ENCODE results near the gene GRIN3A. TPM values are rescaled to one million over a fixed set of nuclear protein-coding genes. Genes with fewer than 3 reads are reported as not detected.
A peak's percentile ranks its signal among the peaks of the same experiment; 100 is the strongest.

GRIN3A gene
- total RNA-seq, 1 donor from 2014 or later, result not detected

GRCh38 chr9:101711330-101711941 lies 27.0 kb downstream of the GRIN3A start:
- TF ChIP-seq EZH2phosphoT487 (IDR thresholded peaks at IDR 0.05) (no peak), CTCF (IDR thresholded peaks at IDR 0.05) (peak; percentile 85)
- H3K4me1 ChIP-seq, result no peaks in the 10 kb centered on the region
- Mint-ChIP-seq H3K36me3 (no peaks in the 10 kb centered on the region), H3K4me3 (no peak overlapping the region), H3K9me3 (no peaks in the 10 kb centered on the region), H3K27me3 (ENCODE audit: insufficient read depth, low read depth) (no peaks in the 10 kb centered on the region), H3K4me1 (peaks cover 13% of the 10 kb centered on the region), H3K27ac (no peak overlapping the region)
- no peak overlapping the region for H3K4me3 ChIP-seq
- no peaks in the 10 kb centered on the region for H3K9me3 ChIP-seq (ENCODE audit: low read depth)
- no peaks in the 10 kb centered on the region for H4K20me1 ChIP-seq (ENCODE audit: low read depth)
- peaks cover 35% of the 10 kb centered on the region for H3K27me3 ChIP-seq
- H3F3A ChIP-seq (ENCODE audit: low read depth), result no peaks in the 10 kb centered on the region
- peak; percentile 47 for DNase-seq (ENCODE audit: low spot score)
- H3K36me3 ChIP-seq, result no peaks in the 10 kb centered on the region
- H3K4me2 ChIP-seq, result no peak overlapping the region
- H3K79me2 ChIP-seq (ENCODE audit: low read depth), result no peaks in the 10 kb centered on the region
- H3K27ac ChIP-seq, result no peak overlapping the region
- H3K9ac ChIP-seq, result no peak overlapping the region
- no peak overlapping the region for H2AFZ ChIP-seq (replicated peaks)

- Mint-ChIP-seq H3K4me1 (peaks cover 13% of the 10 kb centered on the region), H3K4me3 (no peak overlapping the region), H3K27ac (no peak overlapping the region), H3K9me3 (no peaks in the 10 kb centered on the region), H3K36me3 (no peaks in the 10 kb centered on the region), H3K27me3 (ENCODE audit: insufficient read depth, low read depth) (no peaks in the 10 kb centered on the region)
- Histone ChIP-seq H3K9me3 (ENCODE audit: low read depth) (no peaks in the 10 kb centered on the region), H3K27me3 (peaks cover 49% of the 10 kb centered on the region), H3K79me2 (ENCODE audit: low read depth) (no peaks in the 10 kb centered on the region), H3K4me2 (no peak overlapping the region), H3K27ac (no peak overlapping the region), H2AFZ (replicated peaks) (no peak overlapping the region), H3F3A (ENCODE audit: low read depth) (no peaks in the 10 kb centered on the region), H4K20me1 (ENCODE audit: low read depth) (no peaks in the 10 kb centered on the region), H3K4me1 (no peaks in the 10 kb centered on the region), H3K36me3 (no peaks in the 10 kb centered on the region), H3K9ac (no peak overlapping the region), H3K4me3 (no peak overlapping the region)
- TF ChIP-seq EZH2 (IDR thresholded peaks at IDR 0.05) (no peak), EZH2phosphoT487 (IDR thresholded peaks at IDR 0.05) (no peak), CTCF (IDR thresholded peaks at IDR 0.05) (no peak)
- DNase-seq (ENCODE audit: low spot score), result no peak
Observed at GRCh38 chr9:101708855-101709254, 29.6 kb downstream of the GRIN3A start.

DNA sequence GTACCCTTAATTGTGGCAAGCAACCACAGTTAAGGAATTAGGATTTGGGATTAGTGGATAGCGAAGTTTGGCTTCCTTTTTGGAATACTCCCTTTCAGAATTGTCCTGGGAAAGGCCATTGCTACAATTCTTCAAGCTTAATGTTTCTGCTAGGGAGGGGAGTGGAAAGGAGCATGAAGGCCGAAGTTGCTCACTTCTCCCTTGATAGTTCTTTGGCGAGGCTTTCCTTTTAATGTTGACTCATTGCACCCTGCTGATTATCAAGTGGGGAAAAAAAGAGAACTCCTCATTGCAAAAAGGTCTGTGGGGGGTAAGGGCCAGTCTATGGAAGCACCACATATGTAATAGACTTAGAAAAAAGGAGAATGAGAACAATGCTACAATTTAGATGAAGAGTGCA lies 30.7 kb downstream of the GRIN3A start:
- Histone ChIP-seq H3K4me1 (no peaks in the 10 kb centered on the region), H3K36me3 (no peaks in the 10 kb centered on the region), H3K27me3 (peaks cover 39% of the 10 kb centered on the region), H3F3A (ENCODE audit: low read depth) (no peaks in the 10 kb centered on the region), H3K9ac (no peak overlapping the region), H3K27ac (no peak overlapping the region), H3K9me3 (ENCODE audit: low read depth) (no peaks in the 10 kb centered on the region), H3K79me2 (ENCODE audit: low read depth) (no peaks in the 10 kb centered on the region), H3K4me2 (no peak overlapping the region), H3K4me3 (no peak overlapping the region), H2AFZ (replicated peaks) (no peak overlapping the region), H4K20me1 (ENCODE audit: low read depth) (no peaks in the 10 kb centered on the region)
- Mint-ChIP-seq H3K27me3 (ENCODE audit: insufficient read depth, low read depth) (no peaks in the 10 kb centered on the region), H3K36me3 (no peaks in the 10 kb centered on the region), H3K4me3 (no peak overlapping the region), H3K9me3 (no peaks in the 10 kb centered on the region), H3K27ac (no peak overlapping the region), H3K4me1 (peaks cover 13% of the 10 kb centered on the region)
- TF ChIP-seq CTCF (IDR thresholded peaks at IDR 0.05) (no peak), EZH2phosphoT487 (IDR thresholded peaks at IDR 0.05) (no peak), EZH2 (IDR thresholded peaks at IDR 0.05) (no peak)
- no peak for DNase-seq (ENCODE audit: low spot score)
